ENCODE data around the gene TMEM179. TPM values are rescaled to one million over a fixed set of nuclear protein-coding genes. Genes with fewer than 3 reads are reported as not detected.

Gene TMEM179
- polyA plus RNA-seq, 12 donors, result 0.53 to 1.8 (median 0.70) TPM; not detected in 2

DNA sequence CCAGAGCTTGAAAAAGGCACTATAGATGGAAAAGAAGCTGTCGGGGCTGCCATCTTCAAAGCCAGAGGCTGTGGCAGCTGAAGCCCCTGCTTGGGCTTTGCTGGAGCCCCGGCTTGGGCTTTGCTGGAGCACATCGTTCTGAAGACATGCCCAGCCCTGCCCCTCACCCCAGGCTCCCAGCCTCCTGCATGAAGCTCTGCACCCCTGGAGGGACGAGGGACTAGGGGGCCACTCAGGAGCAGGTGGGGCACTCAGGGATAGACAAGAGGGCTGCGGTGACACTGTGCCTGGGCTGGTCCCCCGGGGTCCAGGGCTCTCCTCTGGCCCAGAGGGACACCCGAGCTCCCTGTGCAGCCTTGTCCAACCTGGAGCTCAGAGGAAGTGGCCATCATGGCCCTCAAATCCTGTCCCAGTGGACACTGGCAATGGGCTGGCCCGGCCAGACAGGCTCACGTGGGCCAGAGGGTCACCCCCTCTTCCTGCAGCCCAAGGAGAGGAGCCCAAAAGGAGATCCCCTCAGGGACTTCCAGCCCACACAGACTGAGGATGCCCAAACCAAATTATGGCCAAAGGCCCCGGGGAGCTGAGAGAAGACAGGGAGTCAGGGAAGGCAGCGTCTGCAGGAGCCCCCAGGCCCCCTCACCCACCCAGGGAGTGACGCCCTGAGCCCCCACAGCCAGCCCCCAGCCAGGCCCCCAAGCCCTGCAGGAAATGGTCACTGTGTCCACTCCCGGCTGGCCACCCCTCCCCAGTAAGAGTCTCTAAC, 48.1 kb downstream of the TMEM179 start:
- DNase-seq, result no peak

GRCh38 chr14:104555430-104556255, 48.9 kb downstream of the TMEM179 start:
- no peak for DNase-seq

GRCh38 chr14:104554608-104555429, 49.8 kb downstream of the TMEM179 start:
- DNase-seq, result peak; percentile 49

GRCh38 chr14:104554088-104554607, 50.4 kb downstream of the TMEM179 start:
- no peak for DNase-seq

- no peak for DNase-seq
Observed at GRCh38 chr14:104553166-104554087, 51.1 kb downstream of the TMEM179 start.

- no peak for DNase-seq
Observed at GRCh38 chr14:104552738-104553125, 51.8 kb downstream of the TMEM179 start.

- DNase-seq, result no peak
Observed at GRCh38 chr14:104551851-104552737, 52.5 kb downstream of the TMEM179 start.

GRCh38 chr14:104550861-104551728, 53.5 kb downstream of the TMEM179 start:
- DNase-seq, result no peak

DNA sequence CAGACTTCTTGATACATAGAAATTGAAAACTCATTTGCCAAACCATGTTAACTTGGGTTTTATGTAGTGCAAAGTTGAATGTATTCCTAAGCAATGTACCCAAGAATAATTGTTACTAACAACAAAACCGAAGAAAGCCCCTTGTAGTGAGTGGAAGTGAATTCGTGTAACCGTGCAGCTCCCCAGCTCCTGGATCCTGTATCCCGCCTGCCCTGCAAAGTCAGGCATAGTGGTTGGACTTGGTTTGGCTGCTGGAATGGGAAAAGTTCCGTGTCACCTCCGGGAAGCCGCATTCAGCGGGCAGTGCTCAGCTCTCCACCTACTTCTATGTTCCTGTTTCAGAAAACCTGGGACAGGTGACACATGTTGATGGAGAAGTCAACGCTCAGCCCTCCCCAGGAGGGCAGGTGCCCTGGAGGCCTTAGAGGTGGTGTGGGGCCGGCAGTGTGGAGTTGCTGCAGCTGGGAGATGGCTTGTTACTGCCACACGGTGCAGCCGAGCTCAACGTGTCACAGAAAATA, 54.2 kb downstream of the TMEM179 start:
- DNase-seq, result no peak

DNA sequence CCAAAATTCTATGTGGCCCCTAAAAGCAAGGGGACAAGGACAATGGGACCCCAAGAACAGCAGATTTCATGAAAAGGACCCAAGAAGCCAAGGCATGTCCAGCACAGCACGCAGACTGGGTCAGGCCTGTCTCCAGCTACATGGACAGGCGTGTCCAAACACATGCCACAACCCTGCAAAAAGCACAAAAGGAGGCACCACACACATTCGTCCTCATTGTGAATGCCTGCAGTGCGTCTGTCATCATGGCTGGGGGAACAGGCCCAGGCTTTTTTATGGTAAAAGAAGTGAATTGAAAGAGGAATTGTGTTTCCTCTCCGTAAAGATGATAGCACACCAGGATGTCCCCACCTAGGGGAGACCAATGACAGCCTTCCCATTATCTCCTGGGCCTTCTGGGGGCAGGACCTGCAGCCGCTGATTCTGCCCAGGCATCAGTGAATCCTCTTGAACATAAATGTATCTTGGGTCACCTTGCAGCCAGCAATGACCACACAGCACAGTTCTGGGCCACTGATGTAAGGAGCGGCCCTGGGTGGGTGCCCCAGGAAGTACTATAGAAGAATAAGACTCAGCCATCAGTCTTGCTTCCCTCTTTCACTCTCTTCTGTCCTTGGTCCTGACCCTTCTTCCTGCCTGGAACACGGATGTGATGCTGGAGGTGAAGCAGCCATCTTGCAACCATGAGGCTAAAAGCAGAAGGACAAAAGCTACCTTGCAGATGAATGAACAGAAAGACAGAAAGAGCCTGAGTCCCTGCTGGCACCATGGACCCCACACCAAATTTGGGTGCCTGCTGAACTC, 54.8 kb downstream of the TMEM179 start:
- DNase-seq, result no peak

DNA sequence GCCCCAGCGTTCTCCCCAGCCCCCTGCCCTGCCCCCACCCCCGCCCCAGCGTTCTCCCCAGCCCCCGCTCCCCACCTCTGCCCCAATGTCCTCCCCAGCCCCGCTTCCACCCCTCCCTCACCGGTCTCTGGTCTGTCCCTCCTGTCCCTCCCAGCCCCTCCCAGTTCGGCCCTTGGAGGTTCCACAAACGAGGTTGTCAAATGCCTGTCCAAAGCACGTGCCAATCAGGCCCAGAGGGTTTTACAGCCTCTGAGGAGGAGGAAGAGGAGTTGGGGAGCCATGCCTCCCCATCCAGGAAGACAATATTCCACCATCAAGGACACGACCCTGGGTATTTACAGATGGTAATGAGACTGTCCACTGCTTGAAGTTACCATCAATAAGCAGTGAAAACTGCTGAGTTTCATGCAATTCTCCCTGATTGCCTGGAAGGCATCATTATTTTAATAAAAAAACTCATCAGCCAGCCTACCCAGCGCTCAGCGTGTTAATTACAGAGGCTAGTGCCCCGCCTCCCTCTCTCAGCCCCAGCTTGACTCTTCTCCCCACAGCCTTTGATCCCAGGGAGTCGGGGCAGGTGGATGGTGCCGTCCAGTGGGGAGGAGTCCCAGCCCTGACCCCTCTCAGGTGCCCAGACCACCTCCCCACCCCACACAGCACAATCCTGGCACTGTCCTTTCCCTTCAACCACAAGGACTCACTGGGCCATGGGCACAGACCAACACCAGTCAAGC, 55.6 kb downstream of the TMEM179 start:
- DNase-seq, result no peak

GRCh38 chr14:104547998-104548700, 56.4 kb downstream of the TMEM179 start:
- DNase-seq, result no peak

GRCh38 chr14:104547310-104547997, 57.1 kb downstream of the TMEM179 start:
- no peak for DNase-seq

- DNase-seq, result no peak
Observed at GRCh38 chr14:104546591-104547309, 57.8 kb downstream of the TMEM179 start.

All from muscle of arm (tissue), 12 donors.